Activated naive CD4-positive, alpha-beta T cell treated with anti-CD3 and anti-CD28 coated beads, Interleukin-2, amount 50 U/mL, for 24 hours (primary cell): Measurements from ENCODE around the gene SLC22A3.
"Not testable (repeated sequence)": the region's sequence is repeated elsewhere in the genome, so short reads cannot be mapped to it uniquely, and the experiment has no call there.

ENCODE experiments used
- H3K27ac Mint-ChIP-seq: one replicate; pipeline ENCODE4 v1.8.0; 2021; ENCODE audit warnings: mild to moderate bottlenecking, mixed read lengths
- H3K27me3 Mint-ChIP-seq: one replicate; pipeline ENCODE4 v1.8.0; 2021; ENCODE audit warnings: mixed read lengths
- H3K36me3 Mint-ChIP-seq: one replicate; pipeline ENCODE4 v1.8.0; 2021; ENCODE audit warnings: mixed read lengths
- H3K4me1 Mint-ChIP-seq: one replicate; pipeline ENCODE4 v1.8.0; 2021; ENCODE audit warnings: mixed read lengths
- H3K4me3 Mint-ChIP-seq: one replicate; pipeline ENCODE4 v1.8.0; 2021; ENCODE audit warnings: mild to moderate bottlenecking, mixed read lengths
- H3K9me3 Mint-ChIP-seq: one replicate; pipeline ENCODE4 v1.8.0; 2021; ENCODE audit warnings: mixed read lengths

SLC22A3 gene

GRCh38 chr6:160461641-160462040 is 113.5 kb downstream of the SLC22A3 start:
- peak overlapping the region; percentile 54 for H3K4me3 Mint-ChIP-seq
- H3K9me3 Mint-ChIP-seq, result no peaks in the 10 kb centered on the region
- peaks cover 81% of the 10 kb centered on the region for H3K4me1 Mint-ChIP-seq
- H3K27ac Mint-ChIP-seq, result no peak overlapping the region
- H3K27me3 Mint-ChIP-seq, result no peaks in the 10 kb centered on the region
- peaks cover 5% of the 10 kb centered on the region for H3K36me3 Mint-ChIP-seq

GRCh38 chr6:160462116-160462515 is 113.9 kb downstream of the SLC22A3 start:
- peaks cover 5% of the 10 kb centered on the region for H3K36me3 Mint-ChIP-seq

GRCh38 chr6:160462551-160463109 is 114.5 kb downstream of the SLC22A3 start:
- peaks cover 5% of the 10 kb centered on the region for H3K36me3 Mint-ChIP-seq
- no peaks in the 10 kb centered on the region for H3K9me3 Mint-ChIP-seq
- peaks cover 77% of the 10 kb centered on the region for H3K4me1 Mint-ChIP-seq
- no peaks in the 10 kb centered on the region for H3K27me3 Mint-ChIP-seq
- H3K27ac Mint-ChIP-seq, result peak overlapping the region; percentile 63
- peak overlapping the region; percentile 70 for H3K4me3 Mint-ChIP-seq

More at GRCh38 chr6:160462116-160462515, 113.9 kb downstream of the SLC22A3 start:
- Mint-ChIP-seq H3K27me3 (no peaks in the 10 kb centered on the region), H3K4me3 (peak overlapping the region; percentile 52), H3K9me3 (no peaks in the 10 kb centered on the region), H3K4me1 (peaks cover 81% of the 10 kb centered on the region), H3K27ac (no peak overlapping the region)

- H3K4me3 Mint-ChIP-seq, result no peak overlapping the region
- peaks cover 5% of the 10 kb centered on the region for H3K36me3 Mint-ChIP-seq
- H3K9me3 Mint-ChIP-seq, result no peaks in the 10 kb centered on the region
- H3K27ac Mint-ChIP-seq, result no peak overlapping the region
- H3K27me3 Mint-ChIP-seq, result no peaks in the 10 kb centered on the region
- H3K4me1 Mint-ChIP-seq, result peaks cover 60% of the 10 kb centered on the region
Measured at GRCh38 chr6:160464744-160465143, 116.6 kb downstream of the SLC22A3 start.

- not testable (repeated sequence) for H3K36me3 Mint-ChIP-seq, H3K27me3 Mint-ChIP-seq, H3K27ac Mint-ChIP-seq, H3K9me3 Mint-ChIP-seq, H3K4me3 Mint-ChIP-seq
- H3K4me1 Mint-ChIP-seq, result peaks cover 48% of the 10 kb centered on the region
Measured at GRCh38 chr6:160467261-160467871, 119.2 kb downstream of the SLC22A3 start.

GRCh38 chr6:160469153-160469552 is 121.0 kb downstream of the SLC22A3 start:
- Mint-ChIP-seq H3K27ac (no peak overlapping the region), H3K4me3 (no peak overlapping the region), H3K9me3 (no peaks in the 10 kb centered on the region), H3K4me1 (peaks cover 36% of the 10 kb centered on the region), H3K27me3 (no peaks in the 10 kb centered on the region), H3K36me3 (peaks cover 5% of the 10 kb centered on the region)

GRCh38 chr6:160476056-160476455 is 127.9 kb downstream of the SLC22A3 start:
- H3K4me3 Mint-ChIP-seq, H3K27me3 Mint-ChIP-seq, H3K9me3 Mint-ChIP-seq: not testable (repeated sequence)

GRCh38 chr6:160477072-160477471 is 128.9 kb downstream of the SLC22A3 start:
- Mint-ChIP-seq H3K36me3 (peaks cover 16% of the 10 kb centered on the region), H3K4me1 (peaks cover 15% of the 10 kb centered on the region)
- H3K27ac Mint-ChIP-seq, H3K4me3 Mint-ChIP-seq, H3K27me3 Mint-ChIP-seq, H3K9me3 Mint-ChIP-seq: not testable (repeated sequence)

More at GRCh38 chr6:160476056-160476455, 127.9 kb downstream of the SLC22A3 start:
- H3K36me3 Mint-ChIP-seq, H3K27ac Mint-ChIP-seq: not testable (repeated sequence)
- peaks cover 15% of the 10 kb centered on the region for H3K4me1 Mint-ChIP-seq

GRCh38 chr6:160477901-160478300 is 129.7 kb downstream of the SLC22A3 start:
- no peak overlapping the region for H3K4me3 Mint-ChIP-seq

GRCh38 chr6:160487116-160487515 is 138.9 kb downstream of the SLC22A3 start:
- peaks cover 31% of the 10 kb centered on the region for H3K36me3 Mint-ChIP-seq
- H3K9me3 Mint-ChIP-seq, result no peaks in the 10 kb centered on the region
- no peak overlapping the region for H3K4me3 Mint-ChIP-seq
- H3K27me3 Mint-ChIP-seq, result no peaks in the 10 kb centered on the region
- H3K4me1 Mint-ChIP-seq, result no peaks in the 10 kb centered on the region
- H3K27ac Mint-ChIP-seq, result no peak overlapping the region

More at GRCh38 chr6:160477901-160478300, 129.7 kb downstream of the SLC22A3 start:
- peaks cover 24% of the 10 kb centered on the region for H3K36me3 Mint-ChIP-seq
- H3K27ac Mint-ChIP-seq, result no peak overlapping the region
- H3K9me3 Mint-ChIP-seq, result peaks cover 8% of the 10 kb centered on the region
- H3K4me1 Mint-ChIP-seq, result peaks cover 9% of the 10 kb centered on the region
- no peaks in the 10 kb centered on the region for H3K27me3 Mint-ChIP-seq

GRCh38 chr6:160489091-160489490 is 140.9 kb downstream of the SLC22A3 start:
- Mint-ChIP-seq H3K4me3 (no peak overlapping the region), H3K4me1 (no peaks in the 10 kb centered on the region), H3K36me3 (peaks cover 25% of the 10 kb centered on the region), H3K9me3 (no peaks in the 10 kb centered on the region), H3K27ac (no peak overlapping the region), H3K27me3 (no peaks in the 10 kb centered on the region)

GRCh38 chr6:160494576-160494975 is 146.4 kb downstream of the SLC22A3 start:
- H3K4me1 Mint-ChIP-seq, result no peaks in the 10 kb centered on the region
- H3K27me3 Mint-ChIP-seq, result no peaks in the 10 kb centered on the region
- peaks cover 25% of the 10 kb centered on the region for H3K36me3 Mint-ChIP-seq
- H3K4me3 Mint-ChIP-seq, result no peak overlapping the region
- H3K9me3 Mint-ChIP-seq, result no peaks in the 10 kb centered on the region
- no peak overlapping the region for H3K27ac Mint-ChIP-seq

- Mint-ChIP-seq H3K4me3 (no peak overlapping the region), H3K9me3 (no peaks in the 10 kb centered on the region)
Measured at GRCh38 chr6:160500639-160501038, 152.5 kb downstream of the SLC22A3 start.

More at GRCh38 chr6:160500639-160501038, 152.5 kb downstream of the SLC22A3 start:
- H3K4me1 Mint-ChIP-seq, result no peaks in the 10 kb centered on the region
- peaks cover 36% of the 10 kb centered on the region for H3K36me3 Mint-ChIP-seq
- H3K27me3 Mint-ChIP-seq, result no peaks in the 10 kb centered on the region
- H3K27ac Mint-ChIP-seq, result no peak overlapping the region
